GM19397 (cell line): ENCODE data around the gene GOLGA8R.
"Not testable (repeated sequence)": the region's sequence is repeated elsewhere in the genome, so short reads cannot be mapped to it uniquely, and the experiment has no call there.

Experiments used
- ATAC-seq: cut with Tn5 transposase; IDR thresholded peaks from one replicate; pipeline ENCODE4 v1.9.1; 2021; ENCODE audit warnings: mild to moderate bottlenecking, moderate library complexity; ENCODE audit not compliant: unreplicated experiment

Gene GOLGA8R

GRCh38 chr15:30414160-30414559, at the start of gene GOLGA8R:
Gene GOLGA8R, minus strand, starts transcription at chr15:30414260. Its CDS starts 98 bp downstream, at chr15:30414162.
- not testable (repeated sequence) for ATAC-seq

GRCh38 chr15:30463849-30464248, 49.8 kb upstream of the GOLGA8R start:
- not testable (repeated sequence) for ATAC-seq

GRCh38 chr15:30462176-30462575, 48.1 kb upstream of the GOLGA8R start:
- ATAC-seq: not testable (repeated sequence)

- ATAC-seq: not testable (repeated sequence)
Measured at GRCh38 chr15:30452702-30453101, 38.6 kb upstream of the GOLGA8R start.

- not testable (repeated sequence) for ATAC-seq
Measured at GRCh38 chr15:30438348-30438747, 24.3 kb upstream of the GOLGA8R start.

GRCh38 chr15:30435878-30436277, 21.8 kb upstream of the GOLGA8R start:
- ATAC-seq: not testable (repeated sequence)

- ATAC-seq: not testable (repeated sequence)
Measured at GRCh38 chr15:30420723-30421122, 6.7 kb upstream of the GOLGA8R start.

GRCh38 chr15:30407636-30408035, 6.4 kb downstream of the GOLGA8R start:
- ATAC-seq: not testable (repeated sequence)

- ATAC-seq: not testable (repeated sequence)
Measured at GRCh38 chr15:30398988-30399387, 15.1 kb downstream of the GOLGA8R start.

- ATAC-seq: not testable (repeated sequence)
Measured at GRCh38 chr15:30393664-30393991, 20.4 kb downstream of the GOLGA8R start.

GRCh38 chr15:30392766-30393663, 21.0 kb downstream of the GOLGA8R start, which contains the start of gene CHRFAM7A:
Gene CHRFAM7A, minus strand, starts transcription at chr15:30393540. Its CDS starts 10,189 bp downstream, at chr15:30383351.
- not testable (repeated sequence) for ATAC-seq

GRCh38 chr15:30386318-30386887, 27.7 kb downstream of the GOLGA8R start:
- ATAC-seq: not testable (repeated sequence)

- not testable (repeated sequence) for ATAC-seq
Measured at GRCh38 chr15:30377082-30377413, 37.0 kb downstream of the GOLGA8R start.

- not testable (repeated sequence) for ATAC-seq
Measured at GRCh38 chr15:30376375-30377081, 37.5 kb downstream of the GOLGA8R start.

GRCh38 chr15:30375872-30376271, 38.2 kb downstream of the GOLGA8R start:
- not testable (repeated sequence) for ATAC-seq

- ATAC-seq: not testable (repeated sequence)
Measured at GRCh38 chr15:30374862-30375261, 39.2 kb downstream of the GOLGA8R start.

- ATAC-seq: not testable (repeated sequence)
Measured at GRCh38 chr15:30368271-30368670, 45.8 kb downstream of the GOLGA8R start.

GRCh38 chr15:30367246-30367645, 46.8 kb downstream of the GOLGA8R start:
- not testable (repeated sequence) for ATAC-seq

- ATAC-seq: not testable (repeated sequence)
Measured at GRCh38 chr15:30361404-30361803, 52.7 kb downstream of the GOLGA8R start.

- not testable (repeated sequence) for ATAC-seq
Measured at GRCh38 chr15:30360990-30361389, 53.1 kb downstream of the GOLGA8R start.

- not testable (repeated sequence) for ATAC-seq
Measured at GRCh38 chr15:30355043-30355442, 59.0 kb downstream of the GOLGA8R start.
